H1 (cell line): Measurements from ENCODE around the gene TOB2. TPM values are rescaled to one million over a fixed set of nuclear protein-coding genes. Genes with fewer than 3 reads are reported as not detected.

Source experiments
- HDAC6 ChIP-seq: IDR thresholded peaks from one replicate; pipeline ENCODE4 v1.7.1; 2012; ENCODE audit warnings: low read depth, mild to moderate bottlenecking, inconsistent platforms, low read length, moderate library complexity
- KDM5A ChIP-seq: fragments of 200-600 bp; IDR thresholded peaks from 2 replicates; pipeline ENCODE4 v1.7.1; 2012; ENCODE audit warnings: mild to moderate bottlenecking, low read length, inconsistent platforms, mixed read lengths
- TAF1 ChIP-seq: IDR thresholded peaks from 2 replicates; pipeline ENCODE4 v1.6.1; 2011; ENCODE audit warnings: mild to moderate bottlenecking, low read depth, low read length
- polyA plus RNA-seq, 7 experiments: library from polyadenylated mRNA; depleted of rRNA in 3 of 7; stranded (reverse) in 5 of 7; unstranded in 2 of 7; fragments of >200 nt in 5 of 7; fragments of 200-250 nt in 2 of 7; gene quantifications; 1 replicate in 5 of 7; 2 replicates in 1 of 7; 4 replicates in 1 of 7; pipeline versions ENCODE4 v1.2.1 to v1.2.3, GENCODE V29; 2011 to 2013; ENCODE audit warnings: missing spikeins in 2 of 7, mixed read lengths in 2 of 7
- total RNA-seq: library from RNA; stranded (reverse); fragmentation: NEBNext Ultra II Directional; extraction: Animal tissue kit (Norgen Biotek cat#: 25700); gene quantifications from 2 replicates; pipeline ENCODE4 v1.2.1, GENCODE V29; 2021
- TF ChIP-seq, protein P1 (sequence below): IDR thresholded peaks from 2 replicates; pipeline ENCODE4 v1.6.1; 2011; ENCODE audit warnings: low read length, improper control_type of control experiment
- TF ChIP-seq, protein P2 (sequence below): fragments of 300-600 bp; sonication (generic); IDR thresholded peaks from 2 replicates; pipeline ENCODE4 v1.7.1; 2012; ENCODE audit warnings: low read length, moderate library complexity, mild to moderate bottlenecking, inconsistent platforms; ENCODE audit not compliant: insufficient replicate concordance
- TF ChIP-seq, protein P3 (sequence below): IDR thresholded peaks from 2 replicates; pipeline ENCODE4 v1.6.1; 2012; ENCODE audit warnings: low read length, inconsistent platforms

The TOB2 gene
- total and polyA plus RNA-seq, 2 of the 8 experiments (the other 6 are each of a cell fraction or from before 2014, with no cell fraction given) = 27.0 to 54.1 TPM

DNA sequence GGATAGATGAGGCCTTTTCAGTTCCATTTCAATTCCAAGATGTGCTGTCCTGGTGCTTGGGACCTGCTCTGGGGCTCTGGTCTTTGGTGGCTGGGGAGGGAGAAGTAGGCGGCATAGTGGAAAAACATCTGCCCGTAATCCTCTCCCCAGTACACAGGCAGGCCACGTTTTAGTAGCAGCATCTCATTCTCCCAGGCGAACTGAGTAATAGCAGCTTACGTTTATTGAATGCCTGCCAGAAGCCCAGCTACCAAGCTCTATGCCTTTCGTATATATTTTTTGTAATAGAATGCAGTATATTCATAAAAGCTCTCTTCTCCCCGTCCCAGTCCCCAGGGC, 33.8 kb upstream of the TOB2 start (continued):
- TF ChIP-seq, protein P1, sequence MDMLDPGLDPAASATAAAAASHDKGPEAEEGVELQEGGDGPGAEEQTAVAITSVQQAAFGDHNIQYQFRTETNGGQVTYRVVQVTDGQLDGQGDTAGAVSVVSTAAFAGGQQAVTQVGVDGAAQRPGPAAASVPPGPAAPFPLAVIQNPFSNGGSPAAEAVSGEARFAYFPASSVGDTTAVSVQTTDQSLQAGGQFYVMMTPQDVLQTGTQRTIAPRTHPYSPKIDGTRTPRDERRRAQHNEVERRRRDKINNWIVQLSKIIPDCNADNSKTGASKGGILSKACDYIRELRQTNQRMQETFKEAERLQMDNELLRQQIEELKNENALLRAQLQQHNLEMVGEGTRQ = no peak
- TF ChIP-seq, protein P2, sequence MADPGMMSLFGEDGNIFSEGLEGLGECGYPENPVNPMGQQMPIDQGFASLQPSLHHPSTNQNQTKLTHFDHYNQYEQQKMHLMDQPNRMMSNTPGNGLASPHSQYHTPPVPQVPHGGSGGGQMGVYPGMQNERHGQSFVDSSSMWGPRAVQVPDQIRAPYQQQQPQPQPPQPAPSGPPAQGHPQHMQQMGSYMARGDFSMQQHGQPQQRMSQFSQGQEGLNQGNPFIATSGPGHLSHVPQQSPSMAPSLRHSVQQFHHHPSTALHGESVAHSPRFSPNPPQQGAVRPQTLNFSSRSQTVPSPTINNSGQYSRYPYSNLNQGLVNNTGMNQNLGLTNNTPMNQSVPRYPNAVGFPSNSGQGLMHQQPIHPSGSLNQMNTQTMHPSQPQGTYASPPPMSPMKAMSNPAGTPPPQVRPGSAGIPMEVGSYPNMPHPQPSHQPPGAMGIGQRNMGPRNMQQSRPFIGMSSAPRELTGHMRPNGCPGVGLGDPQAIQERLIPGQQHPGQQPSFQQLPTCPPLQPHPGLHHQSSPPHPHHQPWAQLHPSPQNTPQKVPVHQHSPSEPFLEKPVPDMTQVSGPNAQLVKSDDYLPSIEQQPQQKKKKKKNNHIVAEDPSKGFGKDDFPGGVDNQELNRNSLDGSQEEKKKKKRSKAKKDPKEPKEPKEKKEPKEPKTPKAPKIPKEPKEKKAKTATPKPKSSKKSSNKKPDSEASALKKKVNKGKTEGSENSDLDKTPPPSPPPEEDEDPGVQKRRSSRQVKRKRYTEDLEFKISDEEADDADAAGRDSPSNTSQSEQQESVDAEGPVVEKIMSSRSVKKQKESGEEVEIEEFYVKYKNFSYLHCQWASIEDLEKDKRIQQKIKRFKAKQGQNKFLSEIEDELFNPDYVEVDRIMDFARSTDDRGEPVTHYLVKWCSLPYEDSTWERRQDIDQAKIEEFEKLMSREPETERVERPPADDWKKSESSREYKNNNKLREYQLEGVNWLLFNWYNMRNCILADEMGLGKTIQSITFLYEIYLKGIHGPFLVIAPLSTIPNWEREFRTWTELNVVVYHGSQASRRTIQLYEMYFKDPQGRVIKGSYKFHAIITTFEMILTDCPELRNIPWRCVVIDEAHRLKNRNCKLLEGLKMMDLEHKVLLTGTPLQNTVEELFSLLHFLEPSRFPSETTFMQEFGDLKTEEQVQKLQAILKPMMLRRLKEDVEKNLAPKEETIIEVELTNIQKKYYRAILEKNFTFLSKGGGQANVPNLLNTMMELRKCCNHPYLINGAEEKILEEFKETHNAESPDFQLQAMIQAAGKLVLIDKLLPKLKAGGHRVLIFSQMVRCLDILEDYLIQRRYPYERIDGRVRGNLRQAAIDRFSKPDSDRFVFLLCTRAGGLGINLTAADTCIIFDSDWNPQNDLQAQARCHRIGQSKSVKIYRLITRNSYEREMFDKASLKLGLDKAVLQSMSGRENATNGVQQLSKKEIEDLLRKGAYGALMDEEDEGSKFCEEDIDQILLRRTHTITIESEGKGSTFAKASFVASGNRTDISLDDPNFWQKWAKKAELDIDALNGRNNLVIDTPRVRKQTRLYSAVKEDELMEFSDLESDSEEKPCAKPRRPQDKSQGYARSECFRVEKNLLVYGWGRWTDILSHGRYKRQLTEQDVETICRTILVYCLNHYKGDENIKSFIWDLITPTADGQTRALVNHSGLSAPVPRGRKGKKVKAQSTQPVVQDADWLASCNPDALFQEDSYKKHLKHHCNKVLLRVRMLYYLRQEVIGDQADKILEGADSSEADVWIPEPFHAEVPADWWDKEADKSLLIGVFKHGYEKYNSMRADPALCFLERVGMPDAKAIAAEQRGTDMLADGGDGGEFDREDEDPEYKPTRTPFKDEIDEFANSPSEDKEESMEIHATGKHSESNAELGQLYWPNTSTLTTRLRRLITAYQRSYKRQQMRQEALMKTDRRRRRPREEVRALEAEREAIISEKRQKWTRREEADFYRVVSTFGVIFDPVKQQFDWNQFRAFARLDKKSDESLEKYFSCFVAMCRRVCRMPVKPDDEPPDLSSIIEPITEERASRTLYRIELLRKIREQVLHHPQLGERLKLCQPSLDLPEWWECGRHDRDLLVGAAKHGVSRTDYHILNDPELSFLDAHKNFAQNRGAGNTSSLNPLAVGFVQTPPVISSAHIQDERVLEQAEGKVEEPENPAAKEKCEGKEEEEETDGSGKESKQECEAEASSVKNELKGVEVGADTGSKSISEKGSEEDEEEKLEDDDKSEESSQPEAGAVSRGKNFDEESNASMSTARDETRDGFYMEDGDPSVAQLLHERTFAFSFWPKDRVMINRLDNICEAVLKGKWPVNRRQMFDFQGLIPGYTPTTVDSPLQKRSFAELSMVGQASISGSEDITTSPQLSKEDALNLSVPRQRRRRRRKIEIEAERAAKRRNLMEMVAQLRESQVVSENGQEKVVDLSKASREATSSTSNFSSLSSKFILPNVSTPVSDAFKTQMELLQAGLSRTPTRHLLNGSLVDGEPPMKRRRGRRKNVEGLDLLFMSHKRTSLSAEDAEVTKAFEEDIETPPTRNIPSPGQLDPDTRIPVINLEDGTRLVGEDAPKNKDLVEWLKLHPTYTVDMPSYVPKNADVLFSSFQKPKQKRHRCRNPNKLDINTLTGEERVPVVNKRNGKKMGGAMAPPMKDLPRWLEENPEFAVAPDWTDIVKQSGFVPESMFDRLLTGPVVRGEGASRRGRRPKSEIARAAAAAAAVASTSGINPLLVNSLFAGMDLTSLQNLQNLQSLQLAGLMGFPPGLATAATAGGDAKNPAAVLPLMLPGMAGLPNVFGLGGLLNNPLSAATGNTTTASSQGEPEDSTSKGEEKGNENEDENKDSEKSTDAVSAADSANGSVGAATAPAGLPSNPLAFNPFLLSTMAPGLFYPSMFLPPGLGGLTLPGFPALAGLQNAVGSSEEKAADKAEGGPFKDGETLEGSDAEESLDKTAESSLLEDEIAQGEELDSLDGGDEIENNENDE = no peak
- TF ChIP-seq, protein P3, sequence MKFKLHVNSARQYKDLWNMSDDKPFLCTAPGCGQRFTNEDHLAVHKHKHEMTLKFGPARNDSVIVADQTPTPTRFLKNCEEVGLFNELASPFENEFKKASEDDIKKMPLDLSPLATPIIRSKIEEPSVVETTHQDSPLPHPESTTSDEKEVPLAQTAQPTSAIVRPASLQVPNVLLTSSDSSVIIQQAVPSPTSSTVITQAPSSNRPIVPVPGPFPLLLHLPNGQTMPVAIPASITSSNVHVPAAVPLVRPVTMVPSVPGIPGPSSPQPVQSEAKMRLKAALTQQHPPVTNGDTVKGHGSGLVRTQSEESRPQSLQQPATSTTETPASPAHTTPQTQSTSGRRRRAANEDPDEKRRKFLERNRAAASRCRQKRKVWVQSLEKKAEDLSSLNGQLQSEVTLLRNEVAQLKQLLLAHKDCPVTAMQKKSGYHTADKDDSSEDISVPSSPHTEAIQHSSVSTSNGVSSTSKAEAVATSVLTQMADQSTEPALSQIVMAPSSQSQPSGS = no peak
- TF ChIP-seq HDAC6 = no peak
- TF ChIP-seq KDM5A = no peak
- no peak for TF ChIP-seq TAF1
